ENCODE data around the gene NKAIN2. TPM values are rescaled to one million over a fixed set of nuclear protein-coding genes. Genes with fewer than 3 reads are reported as not detected.

Gene NKAIN2
- total and polyA plus RNA-seq, 9 of the 15 experiments (the other 6 are each of a cell fraction or from before 2014, with no cell fraction given): not detected

DNA sequence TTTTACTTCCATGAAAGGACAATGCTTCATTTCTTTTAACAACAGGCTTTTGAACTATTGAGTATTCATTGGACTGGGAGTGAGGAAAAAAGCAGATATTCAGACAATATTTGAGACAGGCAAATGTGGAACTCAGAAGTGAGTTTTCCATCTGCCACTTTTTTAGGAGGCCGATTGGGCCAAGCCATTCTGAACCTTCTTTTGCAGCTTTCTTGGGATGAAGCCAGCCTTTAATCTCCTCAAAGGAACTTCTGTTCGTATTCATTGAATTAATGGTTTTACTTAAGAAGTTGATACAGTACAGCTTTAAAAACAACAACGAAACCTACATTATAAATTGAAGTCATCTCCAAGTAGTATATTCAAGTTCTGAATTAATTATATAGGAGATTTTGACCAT lies 971.5 kb downstream of the NKAIN2 start:
- in situ Hi-C loops (cut with MboI): no loop called here

More for the DNA sequence above, 971.5 kb downstream of the NKAIN2 start:
- no peak overlapping the region for H3K9ac ChIP-seq (ENCODE audit: insufficient read depth in 1 of 2, low read depth in 2 of 2, low read length in 2 of 2)
- H3K9me3 ChIP-seq (replicated peaks; ENCODE audit: control insufficient read depth, insufficient read depth, low read depth, low read length): no peaks in the 10 kb centered on the region
- no peaks in the 10 kb centered on the region for H3K27me3 ChIP-seq (ENCODE audit: control insufficient read depth in 2 of 2, insufficient read depth in 2 of 2, low read length in 2 of 2)
- H3K4me1 ChIP-seq (replicated peaks in 1 of 2; ENCODE audit: control insufficient read depth in 2 of 2, insufficient read depth in 2 of 2, low read length in 2 of 2): no peaks in the 10 kb centered on the region
- H3K36me3 ChIP-seq (ENCODE audit: control insufficient read depth, insufficient read depth, low read length): no peaks in the 10 kb centered on the region
- WGBS (ENCODE audit: insufficient coverage, low coverage, missing lambda C conversion rate): 0% methylated on average over 3 of the region's 3 CpGs
- no peak overlapping the region for H3K4me3 ChIP-seq
- H3K79me2 ChIP-seq (ENCODE audit: control insufficient read depth, insufficient read depth, low read length): no peaks in the 10 kb centered on the region
- intact Hi-C loops (cut with micrococcal nuclease): no loop called here
- DNase-seq (ENCODE audit: extremely low read depth in 1 of 4, low spot score in 3 of 4): no peak
- no peak for ATAC-seq
- no peak for FAIRE-seq
- H3K4me2 ChIP-seq (ENCODE audit: insufficient read depth, low read length): no peak overlapping the region
- no peak overlapping the region for H3K27ac ChIP-seq (ENCODE audit: extremely low read depth, low read depth, low read length)
- H3K9me1 ChIP-seq (ENCODE audit: control insufficient read depth, insufficient read depth, low read length): no peaks in the 10 kb centered on the region
- H4K20me1 ChIP-seq (replicated peaks; ENCODE audit: control insufficient read depth, insufficient read depth, low read length): no peaks in the 10 kb centered on the region
- CTCF ChIA-PET (ENCODE audit: low intra/inter-chr PET ratio): no interaction called here
- no peak overlapping the region for H2AFZ ChIP-seq (ENCODE audit: low read depth, low read length)
- POLR2A ChIA-PET: no interaction called here
- TF ChIP-seq NCOA4 (IDR thresholded peaks at IDR 0.05; ENCODE audit: partially characterized antibody) (no peak), HOXB6 (CRISPR knock-in tag; IDR thresholded peaks at IDR 0.05; ENCODE audit: borderline replicate concordance) (no peak), MCM7 (IDR thresholded peaks at IDR 0.05) (no peak), GABPB2 (CRISPR knock-in tag; conservative IDR thresholded peaks at IDR 0.05) (no peak), KAT7 (CRISPR knock-in tag; IDR thresholded peaks at IDR 0.05; ENCODE audit: borderline replicate concordance) (no peak), STAG1 (CRISPR knock-in tag; IDR thresholded peaks at IDR 0.05; ENCODE audit: borderline replicate concordance) (no peak), SAFB (IDR thresholded peaks at IDR 0.05; ENCODE audit: borderline replicate concordance, low read depth, low read length) (no peak), TAL1 (IDR thresholded peaks at IDR 0.05) (no peak)
- TF ChIP-seq, protein P1, sequence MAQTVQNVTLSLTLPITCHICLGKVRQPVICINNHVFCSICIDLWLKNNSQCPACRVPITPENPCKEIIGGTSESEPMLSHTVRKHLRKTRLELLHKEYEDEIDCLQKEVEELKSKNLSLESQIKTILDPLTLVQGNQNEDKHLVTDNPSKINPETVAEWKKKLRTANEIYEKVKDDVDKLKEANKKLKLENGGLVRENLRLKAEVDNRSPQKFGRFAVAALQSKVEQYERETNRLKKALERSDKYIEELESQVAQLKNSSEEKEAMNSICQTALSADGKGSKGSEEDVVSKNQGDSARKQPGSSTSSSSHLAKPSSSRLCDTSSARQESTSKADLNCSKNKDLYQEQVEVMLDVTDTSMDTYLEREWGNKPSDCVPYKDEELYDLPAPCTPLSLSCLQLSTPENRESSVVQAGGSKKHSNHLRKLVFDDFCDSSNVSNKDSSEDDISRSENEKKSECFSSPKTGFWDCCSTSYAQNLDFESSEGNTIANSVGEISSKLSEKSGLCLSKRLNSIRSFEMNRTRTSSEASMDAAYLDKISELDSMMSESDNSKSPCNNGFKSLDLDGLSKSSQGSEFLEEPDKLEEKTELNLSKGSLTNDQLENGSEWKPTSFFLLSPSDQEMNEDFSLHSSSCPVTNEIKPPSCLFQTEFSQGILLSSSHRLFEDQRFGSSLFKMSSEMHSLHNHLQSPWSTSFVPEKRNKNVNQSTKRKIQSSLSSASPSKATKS (CRISPR knock-in tag; IDR thresholded peaks at IDR 0.05): no peak
- no TSS peak for BruUV-seq (replicated peaks)
